ENCODE data around the gene SPIRE2. TPM values are rescaled to one million over a fixed set of nuclear protein-coding genes. Genes with fewer than 3 reads are reported as not detected.
A peak's percentile ranks its signal among the peaks of the same experiment; 100 is the strongest.

Gene SPIRE2
- total and polyA plus RNA-seq, 2 of the 4 experiments (the other 2 are of a cell fraction) = 0.72 to 1.9 TPM

DNA sequence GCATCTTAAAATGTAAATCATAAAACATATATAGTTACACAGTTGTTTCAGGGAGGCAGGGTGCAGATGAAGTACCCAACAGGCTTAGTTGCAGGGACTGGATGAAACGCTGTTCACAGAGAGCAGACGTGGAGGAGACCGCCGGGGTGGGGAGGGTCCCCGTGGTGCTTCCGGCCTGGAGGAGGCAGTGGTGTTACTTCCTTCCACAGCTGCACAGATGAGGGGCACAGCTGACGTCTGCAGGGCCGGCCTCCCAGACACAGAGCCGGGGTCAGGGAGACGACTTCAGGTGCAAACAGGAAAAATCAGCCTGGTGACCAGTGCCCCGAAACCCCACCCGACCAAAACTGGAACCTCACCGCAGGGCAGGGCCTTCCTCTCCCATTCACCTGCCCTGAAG is 17.1 kb downstream of the SPIRE2 start:
- H2AFZ ChIP-seq (replicated peaks; ENCODE audit: low read length, poor library complexity) = peak overlapping the region; percentile 58
- H2AK5ac ChIP-seq (ENCODE audit: low read depth, low read length) = no peak overlapping the region
- 53% methylated on average over 9 of the region's 13 CpGs; no CpG with 5 or more reads in 1 of the 2 experiments for WGBS, 2 experiments (ENCODE audit: extremely low coverage in 2 of 2, insufficient read length in 1 of 2)
- H3K79me1 ChIP-seq (ENCODE audit: low read depth in 1 of 2, low read length in 2 of 2) = 0 out of 4 replicates have a peak, but pooled peaks cover 0 to 3% of the 10 kb centered on the region in 2 experiments
- no peak overlapping the region for H2AK9ac ChIP-seq (replicated peaks; ENCODE audit: low read depth, low read length, poor library complexity)
- H3K14ac ChIP-seq (replicated peaks; ENCODE audit: low read depth, low read length) = no peak overlapping the region
- no peak overlapping the region for H3K4ac ChIP-seq (ENCODE audit: low read depth, low read length)
- H3K9ac ChIP-seq (ENCODE audit: low read depth, low read length) = no peak overlapping the region
- H2BK20ac ChIP-seq (ENCODE audit: low read depth, low read length) = no peak overlapping the region
- in situ Hi-C loops (cut with MboI; ENCODE audit: low sequenced_read_pairs) = no loop called here
- no peak for DNase-seq
- no peak overlapping the region for H3K4me3 ChIP-seq (ENCODE audit: insufficient read depth, low read depth, low read length)
- H3K23ac ChIP-seq (ENCODE audit: low read depth, low read length) = no peak overlapping the region
- no peak overlapping the region for H3K27ac ChIP-seq (ENCODE audit: insufficient read depth, low read length)
- no peak overlapping the region for H2BK120ac ChIP-seq (ENCODE audit: low read depth, low read length)
- BruUV-seq (replicated peaks) = no TSS peak
- no peak overlapping the region for H4K91ac ChIP-seq (ENCODE audit: insufficient read depth, low read depth, low read length)
- TF ChIP-seq SMC3 (IDR thresholded peaks at IDR 0.05; ENCODE audit: low read depth, low read length) (no peak), CHD1 (IDR thresholded peaks at IDR 0.05; ENCODE audit: low read depth, low read length) (no peak), FOS (IDR thresholded peaks at IDR 0.05; ENCODE audit: low read depth, low read length) (no peak), RFX5 (IDR thresholded peaks at IDR 0.05; ENCODE audit: low read depth, low read length) (no peak), RCOR1 (IDR thresholded peaks at IDR 0.05; ENCODE audit: insufficient replicate concordance, low read length) (no peak), NFE2L2 (IDR thresholded peaks at IDR 0.05; ENCODE audit: low read depth, low read length) (no peak), MXI1 (IDR thresholded peaks at IDR 0.05; ENCODE audit: borderline replicate concordance, low read depth, low read length) (no peak), MAFK (IDR thresholded peaks at IDR 0.05; ENCODE audit: low read depth, low read length) (no peak)
- TF ChIP-seq, protein P1, sequence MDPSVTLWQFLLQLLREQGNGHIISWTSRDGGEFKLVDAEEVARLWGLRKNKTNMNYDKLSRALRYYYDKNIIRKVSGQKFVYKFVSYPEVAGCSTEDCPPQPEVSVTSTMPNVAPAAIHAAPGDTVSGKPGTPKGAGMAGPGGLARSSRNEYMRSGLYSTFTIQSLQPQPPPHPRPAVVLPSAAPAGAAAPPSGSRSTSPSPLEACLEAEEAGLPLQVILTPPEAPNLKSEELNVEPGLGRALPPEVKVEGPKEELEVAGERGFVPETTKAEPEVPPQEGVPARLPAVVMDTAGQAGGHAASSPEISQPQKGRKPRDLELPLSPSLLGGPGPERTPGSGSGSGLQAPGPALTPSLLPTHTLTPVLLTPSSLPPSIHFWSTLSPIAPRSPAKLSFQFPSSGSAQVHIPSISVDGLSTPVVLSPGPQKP (IDR thresholded peaks at IDR 0.05; ENCODE audit: borderline replicate concordance, low read depth, low read length) = no peak
- TF ChIP-seq, protein P2, sequence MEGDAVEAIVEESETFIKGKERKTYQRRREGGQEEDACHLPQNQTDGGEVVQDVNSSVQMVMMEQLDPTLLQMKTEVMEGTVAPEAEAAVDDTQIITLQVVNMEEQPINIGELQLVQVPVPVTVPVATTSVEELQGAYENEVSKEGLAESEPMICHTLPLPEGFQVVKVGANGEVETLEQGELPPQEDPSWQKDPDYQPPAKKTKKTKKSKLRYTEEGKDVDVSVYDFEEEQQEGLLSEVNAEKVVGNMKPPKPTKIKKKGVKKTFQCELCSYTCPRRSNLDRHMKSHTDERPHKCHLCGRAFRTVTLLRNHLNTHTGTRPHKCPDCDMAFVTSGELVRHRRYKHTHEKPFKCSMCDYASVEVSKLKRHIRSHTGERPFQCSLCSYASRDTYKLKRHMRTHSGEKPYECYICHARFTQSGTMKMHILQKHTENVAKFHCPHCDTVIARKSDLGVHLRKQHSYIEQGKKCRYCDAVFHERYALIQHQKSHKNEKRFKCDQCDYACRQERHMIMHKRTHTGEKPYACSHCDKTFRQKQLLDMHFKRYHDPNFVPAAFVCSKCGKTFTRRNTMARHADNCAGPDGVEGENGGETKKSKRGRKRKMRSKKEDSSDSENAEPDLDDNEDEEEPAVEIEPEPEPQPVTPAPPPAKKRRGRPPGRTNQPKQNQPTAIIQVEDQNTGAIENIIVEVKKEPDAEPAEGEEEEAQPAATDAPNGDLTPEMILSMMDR (conservative IDR thresholded peaks at IDR 0.05; ENCODE audit: low read depth, low read length) = no peak
- H3K9me1 ChIP-seq (ENCODE audit: insufficient read depth, low read length) = peaks cover 6% of the 10 kb centered on the region; the same call in 1 of the 2 replicates
- H3K9me3 ChIP-seq (ENCODE audit: control insufficient read depth, insufficient read depth, low read length) = no peaks in the 10 kb centered on the region
- H3K36me3 ChIP-seq (ENCODE audit: control insufficient read depth, insufficient read depth, low read length) = no peaks in the 10 kb centered on the region
- no peak overlapping the region for H2BK15ac ChIP-seq (ENCODE audit: low read depth, low read length)
- no peak overlapping the region for H2BK5ac ChIP-seq (ENCODE audit: low read depth, low read length, poor library complexity, severe bottlenecking)
- H4K8ac ChIP-seq (ENCODE audit: low read depth in 2 of 2, low read length in 2 of 2) = no peak overlapping the region
- H3K4me1 ChIP-seq (ENCODE audit: control insufficient read depth, insufficient read depth, low read length) = peaks cover 6% of the 10 kb centered on the region; the same call in 1 of the 2 replicates
- intact Hi-C loops (cut with micrococcal nuclease) = no loop called here
- POLR2A ChIA-PET (ENCODE audit: unreplicated experiment) = no interaction called here
- no peaks in the 10 kb centered on the region for H3K27me3 ChIP-seq (ENCODE audit: control insufficient read depth, insufficient read depth, low read length)
- no peak for ATAC-seq (ENCODE audit: low read depth)
- CTCF ChIA-PET = no interaction called here
- H4K20me1 ChIP-seq (ENCODE audit: insufficient read depth, low read length) = no peaks in the 10 kb centered on the region
- H3K18ac ChIP-seq (ENCODE audit: low read depth, low read length) = no peak overlapping the region
- H3K56ac ChIP-seq (ENCODE audit: extremely low read depth, insufficient read depth, low read length) = no peak overlapping the region
- no peak overlapping the region for H4K5ac ChIP-seq (ENCODE audit: low read depth, low read length)
- dilution Hi-C loops (cut with HindIII; ENCODE audit: low sequenced_read_pairs, unreplicated experiment) = no loop called here
- H3K4me2 ChIP-seq (ENCODE audit: low read depth, low read length) = no peak overlapping the region

All from IMR-90 (cell line).